ENCODE results near the gene GAS2. TPM values are rescaled to one million over a fixed set of nuclear protein-coding genes. Genes with fewer than 3 reads are reported as not detected.

The GAS2 gene
- total and polyA plus RNA-seq, 2 donors (not counting 3 experiments of a cell fraction or from before 2014, with no cell fraction given) = 0.54 to 0.88 TPM

DNA sequence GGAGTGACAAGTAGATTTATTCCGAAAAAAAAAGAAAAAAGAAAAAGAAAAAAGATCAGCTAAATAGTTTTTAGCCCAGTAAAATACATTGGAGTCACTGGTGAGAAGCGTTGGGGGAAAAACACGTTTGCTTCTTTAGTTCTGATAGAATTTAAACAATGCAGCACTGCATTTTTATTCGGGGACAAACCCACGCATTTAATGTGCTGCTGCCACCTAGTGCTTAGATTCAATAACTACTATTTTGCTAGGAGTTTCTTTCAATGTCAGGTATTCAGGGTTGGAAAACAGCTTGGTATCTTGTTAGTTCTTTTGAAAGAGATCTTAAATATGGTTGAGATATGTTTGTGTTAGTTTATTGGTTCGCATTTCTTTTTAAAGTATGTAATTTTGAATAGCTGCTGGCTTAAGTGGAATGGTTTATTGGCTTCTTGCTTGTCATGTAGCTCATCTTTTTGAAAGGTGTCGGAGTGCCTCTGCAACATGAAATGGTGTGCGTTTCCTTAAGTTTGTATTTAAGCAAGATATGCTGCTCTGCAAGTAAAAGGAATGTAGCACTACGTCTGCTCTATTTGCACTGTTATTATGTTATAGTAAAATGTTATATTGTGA is 121.2 kb downstream of the GAS2 start:
- BruUV-seq (replicated peaks) = no TSS peak
- FAIRE-seq (peak; percentile 77), DNase-seq (ENCODE audit: low read depth, low spot score) (peak; percentile 61)
- Histone ChIP-seq H3K27me3 (ENCODE audit: control insufficient read depth in 2 of 2, insufficient read depth in 2 of 2, low read length in 2 of 2) (no peaks in the 10 kb centered on the region), H3K9me3 (replicated peaks; ENCODE audit: control insufficient read depth, insufficient read depth, low read length) (no peaks in the 10 kb centered on the region), H3K79me2 (ENCODE audit: control insufficient read depth, insufficient read depth, low read length) (no peaks in the 10 kb centered on the region), H3K4me3 (replicated peaks in 1 of 3; ENCODE audit: insufficient read depth in 1 of 3, low read depth in 1 of 3, low read length in 3 of 3) (no peak overlapping the region), H3K9ac (replicated peaks; ENCODE audit: extremely low read depth, insufficient read depth, low read length) (no peak overlapping the region), H2AFZ (ENCODE audit: low read depth, low read length) (no peak overlapping the region), H3K4me2 (ENCODE audit: insufficient read depth, low read length) (no peak overlapping the region), H3K4me1 (ENCODE audit: control insufficient read depth, extremely low read depth, insufficient read depth, low read length) (peaks cover 34% of the 10 kb centered on the region), H3K36me3 (ENCODE audit: control insufficient read depth in 2 of 2, extremely low read depth in 1 of 2, insufficient read depth in 2 of 2, low read length in 2 of 2) (no peaks in the 10 kb centered on the region), H4K20me1 (replicated peaks; ENCODE audit: control insufficient read depth, extremely low read depth, insufficient read depth, low read length) (no peaks in the 10 kb centered on the region), H3K9me1 (replicated peaks; ENCODE audit: control insufficient read depth, extremely low read depth, insufficient read depth, low read length) (no peaks in the 10 kb centered on the region), H3K27ac (ENCODE audit: insufficient read depth, low read depth, low read length) (no peak overlapping the region)
- intact Hi-C loops (cut with micrococcal nuclease) = loop anchor here (1.0 to 5.0 kb wide), 5 partner anchors 247 to 615 kb away; no protein-coding TSS in a partner anchor
- POLR2A ChIA-PET = interaction anchor here (1.3 kb wide), 1 partner anchor 42 kb away, joined by 3 read pairs; the partner anchor contains the start of gene SVIP
- TF ChIP-seq POLR2AphosphoS5 (IDR thresholded peaks at IDR 0.05; ENCODE audit: insufficient read depth, low read depth, low read length) = no peak
- TF ChIP-seq, protein P1, sequence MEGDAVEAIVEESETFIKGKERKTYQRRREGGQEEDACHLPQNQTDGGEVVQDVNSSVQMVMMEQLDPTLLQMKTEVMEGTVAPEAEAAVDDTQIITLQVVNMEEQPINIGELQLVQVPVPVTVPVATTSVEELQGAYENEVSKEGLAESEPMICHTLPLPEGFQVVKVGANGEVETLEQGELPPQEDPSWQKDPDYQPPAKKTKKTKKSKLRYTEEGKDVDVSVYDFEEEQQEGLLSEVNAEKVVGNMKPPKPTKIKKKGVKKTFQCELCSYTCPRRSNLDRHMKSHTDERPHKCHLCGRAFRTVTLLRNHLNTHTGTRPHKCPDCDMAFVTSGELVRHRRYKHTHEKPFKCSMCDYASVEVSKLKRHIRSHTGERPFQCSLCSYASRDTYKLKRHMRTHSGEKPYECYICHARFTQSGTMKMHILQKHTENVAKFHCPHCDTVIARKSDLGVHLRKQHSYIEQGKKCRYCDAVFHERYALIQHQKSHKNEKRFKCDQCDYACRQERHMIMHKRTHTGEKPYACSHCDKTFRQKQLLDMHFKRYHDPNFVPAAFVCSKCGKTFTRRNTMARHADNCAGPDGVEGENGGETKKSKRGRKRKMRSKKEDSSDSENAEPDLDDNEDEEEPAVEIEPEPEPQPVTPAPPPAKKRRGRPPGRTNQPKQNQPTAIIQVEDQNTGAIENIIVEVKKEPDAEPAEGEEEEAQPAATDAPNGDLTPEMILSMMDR (IDR thresholded peaks at IDR 0.05; ENCODE audit: extremely low read depth in 1 of 2, insufficient read depth in 1 of 2, low read depth in 1 of 2, low read length in 2 of 2) = peak; percentile 52 to 53
- CTCF ChIA-PET = interaction anchor here (0.7 to 5.1 kb wide), 63 partner anchors 8 to 543 kb away, joined by 3 to 86 read pairs (median 4); partner anchors contain the start of genes FANCF, GAS2 and SVIP
- dilution Hi-C loops (cut with MboI; ENCODE audit: extremely low pct_ligation_motif_present, low sequenced_read_pairs) = no loop called here

DNA sequence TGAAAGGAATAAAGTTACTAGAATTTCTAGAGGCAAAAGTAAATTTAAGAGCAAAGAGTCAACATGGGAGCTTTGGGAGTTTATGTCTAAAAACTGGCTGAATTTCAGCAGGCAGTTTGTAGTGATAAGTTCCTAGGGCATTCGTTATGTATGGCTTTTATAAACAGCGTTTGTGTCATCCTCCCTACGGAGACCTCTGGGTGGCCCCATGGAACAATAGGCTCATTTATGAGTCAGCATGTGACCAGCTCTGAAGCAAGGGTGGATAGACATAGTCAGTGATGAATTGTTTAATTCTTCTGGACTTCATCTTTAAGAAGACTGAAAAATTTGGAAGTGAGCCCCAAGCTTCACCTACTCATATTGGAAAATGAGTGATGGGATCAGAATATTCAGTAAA is 126.1 kb downstream of the GAS2 start:
- intact Hi-C loops (cut with micrococcal nuclease) = loop anchor here (1.0 kb wide), 2 partner anchors 16 to 37 kb away; partner anchors contain the start of gene SVIP
- BruUV-seq (replicated peaks) = no TSS peak
- H4K20me1 ChIP-seq (replicated peaks; ENCODE audit: control insufficient read depth, extremely low read depth, insufficient read depth, low read length) = no peaks in the 10 kb centered on the region
- FAIRE-seq = peak; percentile 84
- no peaks in the 10 kb centered on the region for H3K36me3 ChIP-seq (ENCODE audit: control insufficient read depth in 2 of 2, extremely low read depth in 1 of 2, insufficient read depth in 2 of 2, low read length in 2 of 2)
- H3K9me3 ChIP-seq (replicated peaks; ENCODE audit: control insufficient read depth, insufficient read depth, low read length) = no peaks in the 10 kb centered on the region
- no peaks in the 10 kb centered on the region for H3K9me1 ChIP-seq (replicated peaks; ENCODE audit: control insufficient read depth, extremely low read depth, insufficient read depth, low read length)
- H3K27me3 ChIP-seq (ENCODE audit: control insufficient read depth in 2 of 2, insufficient read depth in 2 of 2, low read length in 2 of 2) = no peaks in the 10 kb centered on the region
- dilution Hi-C loops (cut with MboI; ENCODE audit: extremely low pct_ligation_motif_present, low sequenced_read_pairs) = no loop called here
- no peak overlapping the region for H3K9ac ChIP-seq (replicated peaks; ENCODE audit: extremely low read depth, insufficient read depth, low read length)
- ChIA-PET CTCF (interaction anchor here (1.2 to 4.8 kb wide), 4 partner anchors 15 to 121 kb away, joined by 6 to 26 read pairs (median 16); partner anchors contain the start of gene SVIP), POLR2A (no interaction called here)
- no peak overlapping the region for H3K4me3 ChIP-seq (replicated peaks in 1 of 3; ENCODE audit: insufficient read depth in 1 of 3, low read depth in 1 of 3, low read length in 3 of 3)
- peaks cover 23% of the 10 kb centered on the region for H3K4me1 ChIP-seq (ENCODE audit: control insufficient read depth, extremely low read depth, insufficient read depth, low read length)
- H3K27ac ChIP-seq (ENCODE audit: insufficient read depth, low read depth, low read length) = peak overlapping the region; percentile 78
- DNase-seq (ENCODE audit: low read depth, low spot score) = peak; percentile 92
- no peak overlapping the region for H2AFZ ChIP-seq (ENCODE audit: low read depth, low read length)
- peak overlapping the region; percentile 41 for H3K4me2 ChIP-seq (ENCODE audit: insufficient read depth, low read length)
- H3K79me2 ChIP-seq (ENCODE audit: control insufficient read depth, insufficient read depth, low read length) = no peaks in the 10 kb centered on the region
- TF ChIP-seq, protein P2, sequence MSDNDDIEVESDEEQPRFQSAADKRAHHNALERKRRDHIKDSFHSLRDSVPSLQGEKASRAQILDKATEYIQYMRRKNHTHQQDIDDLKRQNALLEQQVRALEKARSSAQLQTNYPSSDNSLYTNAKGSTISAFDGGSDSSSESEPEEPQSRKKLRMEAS (IDR thresholded peaks at IDR 0.05; ENCODE audit: insufficient read depth, insufficient read length) = no peak
- TF ChIP-seq GATA2 (IDR thresholded peaks at IDR 0.05; ENCODE audit: insufficient read depth, insufficient read length, low read depth, low read length) (peak; percentile 16), EZH2 (IDR thresholded peaks at IDR 0.05; ENCODE audit: borderline replicate concordance, low read depth, low read length, severe bottlenecking) (no peak), POLR2A (IDR thresholded peaks at IDR 0.05; ENCODE audit: low read depth, low read length) (no peak), JUN (IDR thresholded peaks at IDR 0.05; ENCODE audit: borderline replicate concordance, insufficient read depth, insufficient read length, low read depth) (peak; percentile 84), FOS (IDR thresholded peaks at IDR 0.05; ENCODE audit: borderline replicate concordance, insufficient read depth, low read length) (peak; percentile 92), POLR2AphosphoS5 (IDR thresholded peaks at IDR 0.05; ENCODE audit: insufficient read depth, low read depth, low read length) (peak; percentile 29), MYC (IDR thresholded peaks at IDR 0.05; ENCODE audit: low read depth, low read length) (no peak)
- TF ChIP-seq, protein P1 (IDR thresholded peaks at IDR 0.05; ENCODE audit: extremely low read depth in 1 of 2, insufficient read depth in 1 of 2, low read depth in 1 of 2, low read length in 2 of 2) = no peak
